SK-N-SH treated with all-trans-retinoic acid at 6 μM for 48 hours (cell line): Measurements from ENCODE around the gene CCER1.

Experiments
- ATAC-seq: fragments of 200-7000 bp; cut with Tn5 transposase; 3 replicates; pipeline ENCODE4 v1.9.1; 2020; ENCODE audit warnings: mild to moderate bottlenecking, moderate library complexity
- ARNTL ChIP-seq: fragments of 450-650 bp; formaldehyde crosslinking; IDR thresholded peaks from 2 replicates; pipeline ENCODE4 v1.5.0; 2020; ENCODE audit warnings: low read depth, mild to moderate bottlenecking, moderate library complexity, borderline replicate concordance
- BACH2 ChIP-seq: fragments of 250-450 bp; sonication (Bioruptor Pico); IDR thresholded peaks from 2 replicates; pipeline ENCODE4 v1.9.0; 2021; ENCODE audit warnings: mild to moderate bottlenecking, borderline replicate concordance
- CREB5 ChIP-seq: fragments of 250-450 bp; sonication (Bioruptor Pico); IDR thresholded peaks from 2 replicates; pipeline ENCODE4 v1.5.1; 2020; ENCODE audit warnings: low read depth, mild to moderate bottlenecking, moderate library complexity
- CSDC2 ChIP-seq: fragments of 250-450 bp; sonication (Bioruptor Pico); IDR thresholded peaks from 2 replicates; pipeline ENCODE4 v1.5.0; 2020; ENCODE audit warnings: mild to moderate bottlenecking, moderate library complexity
- ESRRG ChIP-seq: fragments of 250-450 bp; sonication (Bioruptor Pico); IDR thresholded peaks from 2 replicates; pipeline ENCODE4 v1.6.1; 2021; ENCODE audit warnings: mild to moderate bottlenecking
- GLIS3 ChIP-seq: fragments of 250-450 bp; sonication (Bioruptor Pico); IDR thresholded peaks from 2 replicates; pipeline ENCODE4 v1.5.0; 2020; ENCODE audit warnings: mild to moderate bottlenecking, moderate library complexity
- OSR1 ChIP-seq: fragments of 250-450 bp; sonication (Bioruptor Pico); IDR thresholded peaks from 2 replicates; pipeline ENCODE4 v1.8.0; 2022; ENCODE audit warnings: moderate library complexity, mild to moderate bottlenecking, inconsistent platforms
- PATZ1 ChIP-seq: fragments of 250-450 bp; sonication (Bioruptor Pico); IDR thresholded peaks from 2 replicates; pipeline ENCODE4 v1.8.0; 2020; ENCODE audit warnings: mild to moderate bottlenecking, moderate library complexity, borderline replicate concordance
- PPARA ChIP-seq: fragments of 250-450 bp; sonication (Bioruptor Pico); IDR thresholded peaks from 2 replicates; pipeline ENCODE4 v1.5.0; 2020; ENCODE audit warnings: mild to moderate bottlenecking, borderline replicate concordance
- RARB ChIP-seq: fragments of 250-450 bp; sonication (Bioruptor Pico); IDR thresholded peaks from 2 replicates; pipeline ENCODE4 v1.8.0; 2021; ENCODE audit warnings: mild to moderate bottlenecking, moderate library complexity
- SNAI2 ChIP-seq: fragments of 250-450 bp; sonication (Bioruptor Pico); IDR thresholded peaks from 2 replicates; pipeline ENCODE4 v1.5.0; 2020; ENCODE audit warnings: mild to moderate bottlenecking, moderate library complexity
- TCF4 ChIP-seq: fragments of 250-450 bp; sonication (Bioruptor Pico); IDR thresholded peaks from 2 replicates; pipeline ENCODE4 v1.8.0; 2021; ENCODE audit warnings: mild to moderate bottlenecking, moderate library complexity, borderline replicate concordance
- TOX ChIP-seq: fragments of 250-450 bp; sonication (Bioruptor Pico); IDR thresholded peaks from 2 replicates; pipeline ENCODE4 v1.8.0; 2021; ENCODE audit warnings: mild to moderate bottlenecking, moderate library complexity, borderline replicate concordance
- TSHZ2 ChIP-seq: fragments of 250-450 bp; sonication (Bioruptor Pico); IDR thresholded peaks from 2 replicates; pipeline ENCODE4 v1.5.0; 2020; ENCODE audit warnings: mild to moderate bottlenecking, moderate library complexity
- ZC3H10 ChIP-seq: fragments of 250-450 bp; sonication (Bioruptor Pico); IDR thresholded peaks from 2 replicates; pipeline ENCODE4 v1.5.1; 2021; ENCODE audit warnings: mild to moderate bottlenecking, moderate library complexity
- ZFP3 ChIP-seq: fragments of 250-450 bp; sonication (Bioruptor Pico); IDR thresholded peaks from 2 replicates; pipeline ENCODE4 v1.5.0; 2020; ENCODE audit warnings: mild to moderate bottlenecking, moderate library complexity
- ZFP30 ChIP-seq: fragments of 450-650 bp; formaldehyde crosslinking; IDR thresholded peaks from 2 replicates; pipeline ENCODE4 v1.5.0; 2022; ENCODE audit warnings: mild to moderate bottlenecking, moderate library complexity

Gene CCER1

GRCh38 chr12:90951432-90952105, 3.4 kb downstream of the CCER1 start:
- no peak for TF ChIP-seq RARB (CRISPR knock-in tag)
- ATAC-seq: no peak

GRCh38 chr12:90947869-90948268, 7.1 kb downstream of the CCER1 start:
- TF ChIP-seq CREB5 (CRISPR knock-in tag) (no peak), BACH2 (CRISPR knock-in tag) (no peak), ZFP30 (CRISPR knock-in tag) (no peak), PPARA (CRISPR knock-in tag) (no peak), GLIS3 (CRISPR knock-in tag) (no peak), OSR1 (CRISPR knock-in tag) (no peak), PATZ1 (CRISPR knock-in tag) (no peak), ZFP3 (CRISPR knock-in tag) (no peak), TSHZ2 (no peak), TCF4 (CRISPR knock-in tag) (no peak), ZC3H10 (CRISPR knock-in tag) (no peak)
- TF ChIP-seq, all 23 proteins: peak for 0
- ATAC-seq: no peak

GRCh38 chr12:90945070-90945649, 9.8 kb downstream of the CCER1 start:
- ATAC-seq: peak; percentile 92
- TF ChIP-seq ARNTL (CRISPR knock-in tag) (no peak), ZC3H10 (CRISPR knock-in tag) (no peak)

- TF ChIP-seq BACH2 (CRISPR knock-in tag): no peak
- TF ChIP-seq ZC3H10 (CRISPR knock-in tag): no peak
- TF ChIP-seq GLIS3 (CRISPR knock-in tag): no peak
- no peak for TF ChIP-seq ESRRG (CRISPR knock-in tag)
- TF ChIP-seq ARNTL (CRISPR knock-in tag): no peak
- no peak for TF ChIP-seq ZFP30 (CRISPR knock-in tag)
- no peak for TF ChIP-seq OSR1 (CRISPR knock-in tag)
- TF ChIP-seq TCF4 (CRISPR knock-in tag): no peak
- no peak for TF ChIP-seq RARB (CRISPR knock-in tag)
- no peak for TF ChIP-seq CSDC2 (CRISPR knock-in tag)
- no peak for TF ChIP-seq CREB5 (CRISPR knock-in tag)
- TF ChIP-seq TOX (CRISPR knock-in tag): no peak
- no peak for ATAC-seq
Measured at GRCh38 chr12:90943255-90943654, 11.7 kb downstream of the CCER1 start.

- ATAC-seq: peak; percentile 90
- TF ChIP-seq ZC3H10 (CRISPR knock-in tag) (no peak), SNAI2 (CRISPR knock-in tag) (no peak), PATZ1 (CRISPR knock-in tag) (no peak), OSR1 (CRISPR knock-in tag) (no peak), CREB5 (CRISPR knock-in tag) (no peak), GLIS3 (CRISPR knock-in tag) (no peak), CSDC2 (CRISPR knock-in tag) (no peak), BACH2 (CRISPR knock-in tag) (no peak), PPARA (CRISPR knock-in tag) (no peak)
Measured at GRCh38 chr12:90940872-90941499, 14.0 kb downstream of the CCER1 start.
